CD4-positive, alpha-beta T cell treated with Interleukin-6 at 100 ng/mL for 8 hours (primary cell): Measurements from ENCODE around the gene SETD6.
A peak's percentile ranks its signal among the peaks of the same experiment; 100 is the strongest.
"Not testable (repeated sequence)": the region's sequence is repeated elsewhere in the genome, so short reads cannot be mapped to it uniquely, and the experiment has no call there.

ENCODE experiments used
- DNase-seq: peaks from one replicate; pipeline ENCODE4 v3.0.0-alpha.2; 2020; ENCODE audit warnings: mixed read lengths, low spot score

Gene SETD6, protein sequence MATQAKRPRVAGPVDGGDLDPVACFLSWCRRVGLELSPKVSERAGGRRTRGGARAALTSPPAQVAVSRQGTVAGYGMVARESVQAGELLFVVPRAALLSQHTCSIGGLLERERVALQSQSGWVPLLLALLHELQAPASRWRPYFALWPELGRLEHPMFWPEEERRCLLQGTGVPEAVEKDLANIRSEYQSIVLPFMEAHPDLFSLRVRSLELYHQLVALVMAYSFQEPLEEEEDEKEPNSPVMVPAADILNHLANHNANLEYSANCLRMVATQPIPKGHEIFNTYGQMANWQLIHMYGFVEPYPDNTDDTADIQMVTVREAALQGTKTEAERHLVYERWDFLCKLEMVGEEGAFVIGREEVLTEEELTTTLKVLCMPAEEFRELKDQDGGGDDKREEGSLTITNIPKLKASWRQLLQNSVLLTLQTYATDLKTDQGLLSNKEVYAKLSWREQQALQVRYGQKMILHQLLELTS

DNA sequence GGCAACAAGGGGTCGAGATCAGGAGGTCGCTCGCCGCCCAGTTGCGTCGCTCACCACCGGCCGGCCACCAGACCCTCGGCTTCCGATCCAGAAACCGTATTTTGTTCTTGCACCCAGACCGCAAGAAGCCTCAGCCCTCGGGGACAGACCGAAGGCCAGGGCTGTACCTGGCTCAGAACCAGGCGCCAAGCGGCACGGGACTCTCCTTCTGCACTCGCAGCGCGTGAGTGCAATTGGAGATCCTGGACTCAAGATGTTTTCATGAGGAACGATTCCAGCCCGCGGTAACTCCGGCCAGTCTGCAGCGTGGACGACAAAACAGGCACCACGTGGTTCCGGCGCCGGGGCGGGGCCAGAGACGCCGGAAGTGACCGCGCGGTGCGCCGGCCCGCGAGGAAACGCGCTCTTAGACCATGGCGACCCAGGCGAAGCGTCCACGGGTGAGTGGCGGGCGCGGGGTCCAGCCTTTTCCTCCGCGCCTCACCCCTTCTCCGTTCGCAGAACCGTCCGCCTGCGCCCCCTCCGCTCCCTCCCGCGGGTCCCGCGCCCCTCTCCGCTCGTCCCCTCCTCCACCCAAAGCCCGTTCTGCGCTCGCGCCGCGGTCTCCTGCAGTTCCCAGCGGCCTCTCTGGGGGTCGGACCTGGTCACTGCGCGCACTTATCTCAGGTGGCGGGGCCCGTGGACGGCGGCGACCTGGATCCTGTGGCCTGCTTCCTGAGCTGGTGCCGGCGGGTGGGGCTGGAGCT is at the start of gene SETD6:
TSS of gene SETD6 (plus strand) at position 393 of the 746 bp plus-strand sequence. CDS start at position 414, 21 bp downstream.
- peak; percentile 54 for DNase-seq

DNA sequence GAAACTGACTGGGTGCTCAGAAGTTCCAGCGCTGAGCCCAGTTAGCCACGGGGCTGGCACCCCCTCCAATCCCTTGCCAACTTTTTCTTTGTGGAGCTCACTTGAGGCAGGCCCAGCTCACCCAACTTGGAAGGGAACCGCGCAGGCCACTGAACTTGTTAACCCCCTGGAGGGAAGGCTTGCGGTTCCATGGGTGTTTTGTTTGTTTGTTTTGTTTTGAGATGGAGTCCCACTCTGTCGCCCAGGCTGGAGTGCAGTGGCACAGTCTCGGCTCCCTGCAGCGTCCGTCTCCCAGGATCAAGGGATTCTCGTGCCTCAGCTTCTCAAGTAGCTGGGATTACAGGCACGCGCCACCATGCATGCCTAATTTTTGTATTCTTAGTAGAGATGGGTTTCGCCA is 49.5 kb upstream of the SETD6 start:
- no peak for DNase-seq

DNA sequence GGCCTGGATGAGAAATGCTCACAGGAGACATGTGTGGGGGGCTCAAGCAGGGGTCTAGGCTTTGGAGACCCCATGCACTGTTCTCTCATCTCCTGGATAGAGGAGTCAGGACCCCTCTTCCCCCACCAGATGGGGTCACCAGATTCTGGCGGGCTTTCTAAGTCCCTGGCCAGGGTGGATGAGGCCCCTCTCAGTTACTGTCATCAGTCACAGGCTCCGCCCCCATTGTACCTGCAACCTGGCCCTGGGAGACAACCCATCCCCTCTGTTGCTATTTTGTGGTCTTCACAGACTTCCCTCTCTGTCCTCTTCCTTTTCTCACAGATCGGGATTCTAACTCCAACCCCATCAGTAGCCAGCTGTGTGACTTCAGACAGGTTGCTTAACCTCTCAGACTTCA is 48.9 kb upstream of the SETD6 start:
- DNase-seq, result no peak

DNA sequence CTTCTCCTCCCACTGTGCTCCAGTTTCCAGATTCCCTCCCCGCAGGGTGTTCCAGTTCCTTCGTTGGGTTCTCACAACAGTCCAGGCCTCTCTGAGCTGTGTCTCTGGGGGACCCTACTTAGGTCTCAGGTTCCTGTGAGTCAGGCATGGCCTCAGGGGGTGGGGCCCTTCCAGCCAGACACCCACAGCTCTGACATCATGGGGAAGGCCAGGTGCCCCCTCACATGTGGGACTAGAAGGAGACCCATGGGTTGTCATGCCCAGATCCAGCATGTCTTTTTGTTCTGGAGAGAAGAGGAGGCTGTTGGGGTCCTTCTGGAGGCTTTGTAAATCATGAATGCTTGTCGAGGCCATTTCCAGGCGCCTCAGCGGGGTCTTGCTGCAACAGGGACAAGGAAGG is 47.4 kb upstream of the SETD6 start:
- DNase-seq, result no peak

DNA sequence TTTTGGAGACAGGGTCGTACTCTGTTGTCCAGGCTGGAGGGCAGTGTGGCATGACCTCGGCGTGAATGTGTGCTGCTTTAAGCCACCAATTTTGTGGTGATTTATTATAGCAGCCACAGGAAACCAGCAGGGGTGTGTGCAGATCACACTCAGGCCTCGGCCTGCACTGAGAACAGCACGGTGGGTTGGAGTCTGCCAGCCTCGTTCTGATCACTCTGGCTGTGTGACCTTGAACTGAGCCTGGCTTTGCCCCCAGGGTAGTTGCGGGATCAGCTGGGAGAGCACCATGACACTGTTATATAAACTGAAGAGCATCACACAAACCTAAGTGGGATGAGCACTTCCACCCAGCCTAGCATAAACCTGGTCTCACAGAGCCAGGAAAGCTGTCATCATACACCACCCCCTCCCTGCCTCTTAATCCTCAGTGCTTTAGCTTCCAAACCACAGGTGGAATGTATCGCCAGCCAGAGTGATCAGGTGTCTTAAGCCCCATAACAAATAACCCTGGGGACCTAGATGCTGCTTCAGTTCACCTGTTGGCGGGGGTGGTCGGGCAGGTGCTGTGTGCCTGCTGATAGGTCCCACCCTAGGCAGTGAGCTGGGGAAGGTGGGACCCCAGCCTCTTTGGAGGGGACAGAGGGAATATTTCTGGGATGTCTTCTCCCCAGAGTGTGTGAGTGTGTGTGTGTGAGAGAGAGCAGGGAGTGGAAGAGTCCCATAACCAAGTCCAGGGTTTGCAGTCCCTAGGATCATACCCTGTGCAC is 43.9 kb upstream of the SETD6 start:
- no peak for DNase-seq

DNA sequence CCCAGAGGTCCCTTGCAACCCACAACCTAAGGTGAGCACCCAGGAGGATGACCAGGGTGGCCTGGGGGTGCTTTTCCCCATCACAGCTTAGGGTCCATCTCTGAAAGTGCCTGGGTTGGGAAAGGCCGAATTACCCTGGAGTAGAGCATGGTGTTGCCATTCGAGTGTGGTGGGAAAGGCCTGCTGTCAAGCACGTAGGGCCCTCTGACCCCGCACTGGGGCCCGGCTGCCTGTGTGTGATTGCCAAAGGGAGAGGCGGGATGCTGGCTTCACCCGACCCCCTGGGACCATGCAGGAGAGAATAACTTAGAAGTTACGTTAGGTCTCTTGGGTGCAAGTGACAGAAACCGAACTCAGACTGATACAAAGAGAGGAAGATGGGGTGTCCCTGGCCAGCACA is 43.1 kb upstream of the SETD6 start:
- no peak for DNase-seq

DNA sequence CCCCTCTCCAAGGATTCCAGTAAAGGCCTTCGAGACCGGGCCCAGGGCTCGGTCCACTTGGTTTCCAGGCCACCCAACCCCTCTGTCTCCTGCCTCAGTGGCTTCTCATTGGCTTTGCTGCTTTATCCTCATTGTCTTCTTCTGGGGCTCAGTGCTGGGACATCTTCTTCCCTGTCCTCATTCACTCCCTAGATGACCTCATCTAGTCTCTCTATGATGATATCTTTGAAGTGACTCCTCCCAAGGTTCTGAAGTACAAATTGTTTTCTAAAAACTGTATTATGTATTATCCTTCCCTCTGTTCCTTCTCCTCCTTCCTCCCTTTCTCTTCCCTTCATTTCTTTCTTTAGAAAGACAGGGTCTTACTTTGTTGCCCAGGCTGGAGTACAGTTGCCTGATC is 42.5 kb upstream of the SETD6 start:
- DNase-seq, result no peak

DNA sequence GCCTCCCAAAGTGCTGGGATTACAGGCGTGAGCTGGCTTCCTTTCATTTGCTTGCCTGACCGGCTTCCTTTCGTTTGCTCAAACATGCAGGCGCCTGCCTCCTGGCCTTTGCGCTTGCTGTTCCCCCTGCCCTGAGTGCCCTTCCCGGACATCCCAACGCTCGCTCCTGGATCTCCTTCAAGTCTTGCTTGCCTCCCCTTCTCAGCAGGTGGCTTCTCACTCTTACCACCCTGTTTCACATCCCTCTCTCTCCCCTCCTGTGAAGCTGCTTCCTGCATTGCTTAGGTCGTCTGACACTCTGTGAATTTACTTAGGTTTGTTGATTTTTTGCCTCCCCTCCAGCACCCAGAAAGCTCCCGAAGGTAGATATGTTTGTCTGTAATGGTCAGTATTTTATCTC is 41.0 kb upstream of the SETD6 start:
- no peak for DNase-seq

DNA sequence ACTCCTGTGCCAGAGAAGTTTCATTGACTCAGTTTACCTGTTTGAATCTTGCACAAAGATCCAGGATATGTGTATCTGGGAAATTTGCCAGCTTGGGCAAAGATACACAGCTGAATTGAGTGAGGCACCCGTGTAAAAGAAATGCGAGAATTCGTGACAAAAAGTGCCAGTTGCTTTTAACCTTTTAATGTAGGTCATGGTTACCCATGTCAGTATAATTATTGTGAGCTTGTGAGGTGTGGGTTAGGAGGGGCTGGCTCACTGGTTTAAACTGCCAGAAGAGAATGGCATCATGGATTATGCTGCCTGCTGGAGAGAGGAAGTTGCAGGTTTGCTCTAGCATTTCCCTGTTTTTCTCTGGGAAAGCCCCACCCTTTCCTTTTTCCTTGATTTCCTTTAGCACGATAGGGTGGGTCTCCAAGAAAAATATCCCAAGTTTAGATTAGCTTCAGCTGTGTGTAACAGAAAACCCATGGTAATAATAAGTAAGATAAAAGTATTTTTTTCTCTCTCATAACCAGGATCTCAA is 40.2 kb upstream of the SETD6 start:
- no peak for DNase-seq

DNA sequence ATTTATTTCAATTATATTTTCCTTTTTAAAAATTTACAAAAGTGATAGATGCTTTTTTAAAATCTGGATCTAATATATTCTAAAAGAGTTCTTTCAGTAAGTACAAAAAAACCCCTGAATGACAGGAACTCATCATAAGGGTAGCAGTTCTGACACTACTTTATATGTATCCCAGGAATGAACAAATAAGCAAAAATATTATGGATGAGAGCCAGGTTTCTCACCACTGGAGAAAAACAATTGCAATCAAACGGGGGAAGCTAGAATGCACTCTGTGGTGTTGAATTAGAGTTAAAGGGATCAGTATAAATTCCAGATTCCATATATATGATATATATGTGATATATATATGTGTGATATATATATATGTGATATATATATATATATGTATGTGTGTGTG is 38.5 kb upstream of the SETD6 start:
- DNase-seq, result no peak

DNA sequence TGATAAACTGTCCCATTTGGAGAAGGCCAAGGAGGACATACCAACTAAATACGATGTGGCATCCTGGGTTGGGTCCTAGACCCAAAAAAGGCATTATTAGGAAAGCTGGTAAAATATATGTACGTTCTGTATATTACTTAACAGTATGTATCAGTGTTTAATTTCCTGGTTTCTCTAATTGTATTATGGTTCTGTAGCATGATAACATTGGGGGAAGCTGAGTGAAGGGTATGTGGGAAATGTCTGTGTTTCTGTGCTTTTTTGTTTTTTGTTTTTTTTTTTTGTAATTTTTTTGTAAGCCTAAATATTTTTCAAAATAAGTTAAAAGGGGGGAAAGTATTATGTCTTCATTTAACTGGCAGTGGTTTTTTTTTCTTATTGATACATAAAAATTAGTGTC is 36.9 kb upstream of the SETD6 start:
- no peak for DNase-seq

DNA sequence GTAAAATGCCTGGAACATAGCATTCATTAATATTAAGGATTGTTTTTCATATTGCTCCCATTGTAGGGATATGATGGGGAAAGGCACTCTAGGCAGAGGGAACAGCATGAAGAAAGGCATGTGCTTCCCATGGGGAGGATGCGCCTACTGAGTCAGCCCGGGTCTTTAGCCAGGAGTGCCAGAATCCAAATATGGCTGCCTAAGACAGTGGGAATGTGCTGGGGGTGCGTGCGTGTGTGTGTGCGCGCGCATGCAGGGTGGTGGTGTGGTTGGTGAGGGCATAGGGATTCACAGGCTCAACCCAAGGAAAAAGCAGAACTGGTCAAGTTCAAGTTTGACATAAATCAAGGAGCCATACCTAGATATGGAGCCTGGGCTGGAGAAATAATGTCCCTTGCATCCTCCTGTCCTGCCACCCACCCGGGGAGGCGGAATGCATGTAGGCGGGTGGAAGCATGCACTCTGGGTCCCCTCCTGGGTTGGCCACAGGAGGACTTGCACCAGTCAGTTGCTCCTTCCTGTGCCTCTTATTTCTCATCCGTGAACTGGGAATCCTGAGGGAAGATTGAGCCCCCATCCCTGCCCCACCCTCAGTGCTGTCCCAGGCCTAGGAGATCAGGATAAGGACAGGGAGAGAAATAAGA is 34.0 kb upstream of the SETD6 start:
- no peak for DNase-seq

DNA sequence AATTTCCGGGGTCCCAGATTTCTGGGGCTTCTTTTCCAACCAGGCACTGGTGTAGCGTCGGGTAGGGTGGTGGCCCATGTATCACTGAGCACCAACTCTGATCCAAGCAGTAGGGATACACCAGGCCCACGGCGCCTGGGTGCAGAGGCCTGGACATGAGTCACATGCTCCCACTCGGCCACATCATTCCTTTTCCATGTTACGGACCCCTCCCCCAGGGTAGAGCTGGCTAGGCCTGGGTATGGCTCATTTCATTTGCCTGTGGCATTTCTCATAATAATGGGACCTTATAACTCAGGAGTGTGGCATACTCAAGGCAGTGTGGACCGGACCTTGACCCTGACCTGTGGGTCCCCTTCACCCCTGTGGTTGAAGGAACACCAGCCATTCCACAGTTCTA is 33.4 kb upstream of the SETD6 start:
- no peak for DNase-seq

DNA sequence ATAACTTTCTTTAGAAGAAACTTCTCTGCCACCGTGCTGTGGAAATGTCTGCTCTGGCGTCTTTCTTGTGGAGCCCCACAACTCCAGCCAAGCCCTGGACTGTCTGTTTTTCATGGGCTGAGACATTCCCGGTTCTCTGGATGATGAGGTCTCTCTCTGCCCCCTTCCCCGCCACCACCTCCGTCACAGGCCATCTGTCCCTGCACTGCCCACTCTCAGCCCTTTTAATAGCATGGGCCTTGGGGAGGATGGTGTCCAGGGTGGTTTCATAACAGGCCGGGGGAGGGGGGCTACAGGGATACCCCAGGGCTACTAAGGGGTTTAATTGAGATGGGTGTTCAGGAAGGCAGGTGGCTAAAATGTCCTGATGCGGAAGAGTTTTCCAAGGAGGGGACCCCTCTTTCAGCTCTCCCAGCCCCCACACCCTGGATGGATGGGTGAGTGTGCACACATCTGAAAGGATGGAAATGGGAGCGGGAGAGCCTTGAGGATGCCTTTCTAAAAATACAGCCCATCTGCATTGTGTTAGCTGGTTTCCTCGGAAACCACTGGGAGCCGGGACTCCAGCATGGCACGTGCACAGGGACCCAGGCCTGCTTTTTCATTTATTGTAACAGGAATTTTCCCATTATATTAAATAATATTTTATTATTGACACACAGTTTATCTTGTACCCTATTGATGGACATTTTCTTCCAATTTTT is 30.0 kb upstream of the SETD6 start:
- no peak for DNase-seq

DNA sequence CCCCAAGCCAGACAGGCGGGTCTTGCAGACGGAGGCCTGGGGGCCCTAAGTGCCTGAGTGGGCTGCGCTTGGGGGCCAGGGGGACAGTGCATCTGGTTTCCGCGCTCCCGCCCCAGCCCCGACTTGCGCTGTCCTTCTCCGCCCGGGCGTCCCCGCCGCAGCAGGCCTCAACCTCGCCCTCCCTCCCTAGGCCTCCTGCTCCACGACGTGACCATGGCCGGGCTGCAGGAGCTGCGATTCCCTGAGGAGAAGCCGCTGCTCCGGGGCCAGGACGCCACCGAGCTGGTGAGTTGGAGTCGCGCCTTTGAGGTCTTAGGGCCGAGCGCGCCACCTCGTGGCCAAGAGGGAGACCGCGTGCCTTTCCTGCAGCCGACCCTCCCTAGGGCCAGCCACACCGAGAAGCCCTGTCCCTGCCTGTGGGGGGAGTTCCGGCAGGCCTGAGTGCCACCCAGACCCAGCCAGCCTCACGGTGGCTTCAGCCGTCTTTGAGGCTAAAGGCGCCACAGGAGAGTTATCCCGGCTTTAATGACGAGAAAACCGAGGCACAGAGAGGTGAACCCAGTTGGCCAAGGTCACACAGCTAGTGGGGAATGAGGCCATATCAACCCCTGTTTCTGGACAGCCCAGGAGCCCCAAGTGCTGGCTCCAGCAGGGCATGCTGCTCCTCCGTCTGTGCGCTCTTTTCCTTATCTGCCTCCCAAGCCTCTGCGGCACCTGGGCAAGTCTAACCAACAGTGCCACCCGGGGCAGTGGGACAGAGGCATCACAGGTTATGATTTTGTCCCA is 27.6 kb upstream of the SETD6 start:
- DNase-seq, result peak; percentile 63

DNA sequence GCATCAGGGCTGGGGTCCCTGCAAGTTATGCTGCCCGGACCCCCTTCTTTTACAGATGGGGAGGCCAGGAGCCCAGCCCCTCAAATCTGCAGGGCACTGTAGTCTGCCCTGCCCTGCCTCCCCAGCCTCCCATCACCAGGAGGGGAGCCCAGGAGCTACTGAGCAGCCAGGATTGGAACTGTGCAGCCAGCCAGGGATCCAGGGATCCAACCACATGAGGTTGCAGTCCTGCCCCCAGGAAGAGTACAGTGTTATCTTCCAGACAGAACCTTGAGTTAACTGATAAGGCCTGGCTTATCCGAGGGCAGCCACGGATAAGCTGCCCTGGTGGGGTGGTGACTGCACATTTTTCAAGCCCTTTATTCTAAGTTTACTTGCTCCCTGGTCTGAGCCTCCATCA is 26.8 kb upstream of the SETD6 start:
- no peak for DNase-seq

DNA sequence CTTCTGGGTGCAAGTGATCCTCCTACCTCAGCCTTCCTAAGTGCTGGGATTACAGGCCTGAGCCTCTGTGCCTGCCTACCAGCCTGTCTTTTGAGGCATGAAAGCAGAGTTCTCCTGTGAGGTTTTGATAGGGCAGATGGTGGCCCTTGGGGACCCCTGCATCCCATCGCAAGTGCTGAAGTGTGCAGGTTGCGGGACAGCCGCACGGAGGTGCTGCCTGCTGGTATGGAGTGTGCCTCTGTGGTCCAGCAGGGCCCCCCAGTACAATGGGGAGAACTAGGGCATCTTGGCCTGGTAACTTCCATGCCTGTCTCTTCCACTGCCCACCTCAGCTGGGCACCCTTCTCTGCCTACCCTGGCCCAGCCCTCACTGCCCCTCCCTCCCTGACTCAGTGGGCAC is 25.3 kb upstream of the SETD6 start:
- no peak for DNase-seq

DNA sequence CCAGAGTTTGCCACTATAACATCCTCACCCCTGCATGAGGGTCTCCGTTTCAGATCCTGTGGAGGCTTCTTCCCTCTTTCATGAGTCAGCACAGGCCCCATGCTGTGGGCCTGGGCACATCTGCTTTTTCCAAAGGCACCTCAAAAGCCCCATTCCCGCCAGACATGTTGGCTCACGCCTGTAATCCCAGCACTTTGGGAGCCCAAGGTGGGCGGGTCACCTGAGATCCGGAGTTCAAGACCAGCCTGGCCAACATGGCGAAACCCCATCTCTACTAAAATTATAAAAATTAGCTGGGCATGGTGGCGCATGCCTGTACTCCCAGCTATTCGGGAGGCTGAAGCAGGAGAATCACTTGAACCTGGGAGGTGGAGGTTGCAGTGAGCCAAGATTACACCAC is 24.8 kb upstream of the SETD6 start:
- DNase-seq, result not testable (repeated sequence)

DNA sequence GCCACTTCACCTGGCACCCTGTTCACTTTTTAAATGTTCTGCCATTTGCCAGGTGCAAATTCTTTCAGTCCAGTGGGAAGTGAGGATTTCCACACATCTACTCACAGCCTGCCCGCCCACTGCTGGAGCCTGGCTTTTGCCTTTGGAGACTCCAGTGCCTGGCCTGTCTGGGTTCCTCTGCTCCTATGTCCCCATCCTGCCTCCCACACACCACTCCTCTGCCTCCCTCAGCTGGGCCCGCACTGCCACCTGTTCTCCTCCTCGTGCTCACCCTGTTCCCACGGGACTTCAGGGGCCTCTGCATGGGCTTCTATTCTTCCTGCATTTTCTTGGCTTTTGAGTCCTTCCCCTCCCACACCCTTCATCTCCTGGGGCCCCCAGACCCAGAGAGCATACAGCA is 23.3 kb upstream of the SETD6 start:
- DNase-seq, result no peak

DNA sequence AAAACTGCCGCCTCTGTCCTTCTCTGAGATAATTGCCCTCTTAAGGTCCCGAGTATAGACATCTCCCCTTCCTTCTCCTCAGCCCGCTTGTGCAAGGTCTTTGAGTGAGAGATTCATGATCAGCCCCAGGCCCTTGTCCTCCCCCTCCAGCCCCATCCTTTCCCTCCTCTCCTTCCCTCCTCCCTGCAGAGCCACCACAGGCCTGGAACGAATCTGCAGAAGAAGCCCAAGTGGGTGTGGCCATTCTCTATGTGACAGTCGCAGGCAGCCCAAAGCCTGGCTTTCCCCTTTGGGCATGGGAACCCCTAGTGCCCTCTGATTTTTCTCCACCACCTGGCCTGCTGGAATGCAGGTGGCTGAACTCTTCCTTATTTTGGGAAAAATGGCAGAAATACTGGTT is 22.6 kb upstream of the SETD6 start:
- no peak for DNase-seq
